K562 (cell line): ENCODE measurements around the gene RWDD1. TPM values are rescaled to one million over a fixed set of nuclear protein-coding genes. Genes with fewer than 3 reads are reported as not detected.

Experiments
- ATAC-seq: fragments of 200-7000 bp; cut with Tn5 transposase; 3 replicates; pipeline ENCODE4 v1.9.1; 2020; ENCODE audit warnings: moderate library complexity
- BruUV-seq: library from RNA; stranded (reverse); fragments of 400-500 nt; replicated peaks from 2 replicates; lab custom pipeline; 2021; lab: Mats Ljungman, UMichigan
- CTCF ChIA-PET: fragments of 300-600 bp; formaldehyde crosslinking; extraction: SDS; loops from one replicate; lab custom pipeline; 2021; ENCODE audit warnings: low intra/inter-chr PET ratio; lab: Yijun Ruan, JAX
- POLR2A ChIA-PET: fragments of 300-600, 350-650 bp; sonication (Branson Sonifier 250); formaldehyde crosslinking; extraction: SDS; loops from one replicate; lab custom pipeline; 2021; ENCODE audit warnings: antibody characterized with exemption, inconsistent platforms; lab: Yijun Ruan, JAX
- DNase-seq, 4 experiments: peaks; one replicate each; pipeline versions ENCODE4 v3.0.0 to v3.0.0-alpha.2; 2011 to 2018; ENCODE audit warnings: low spot score in 3 of 4, mixed read lengths in 3 of 4; ENCODE audit errors: extremely low read depth in 1 of 4
- FAIRE-seq: peaks from 2 replicates; lab custom pipeline; 2011; peaks lifted over from hg19 to GRCh38; lab: Jason Lieb, UNC
- H2AFZ ChIP-seq: 2 replicates; pipeline ENCODE4 v1.6.0; 2011; ENCODE audit warnings: low read depth, low read length, control low read depth, inconsistent platforms
- H3K27ac ChIP-seq: fragments of 200-600 bp; 3 replicates; pipeline ENCODE4 v1.8.0; 2011; ENCODE audit warnings: low read depth, mild to moderate bottlenecking, control low read depth, inconsistent platforms, low read length, moderate library complexity, mixed read lengths; ENCODE audit errors: extremely low read depth
- H3K27me3 ChIP-seq, 2 experiments: fragments of 300-600 bp in 1 of 2; 2 replicates in 1 of 2; 3 replicates in 1 of 2; pipeline versions ENCODE4 v1.6.0 to v1.8.0; 2011; ENCODE audit warnings: inconsistent platforms in 2 of 2, low read length in 2 of 2, mild to moderate bottlenecking in 1 of 2, mixed read lengths in 1 of 2, moderate library complexity in 1 of 2; ENCODE audit not compliant: control insufficient read depth in 2 of 2, insufficient read depth in 2 of 2
- H3K36me3 ChIP-seq: fragments of 300-600 bp; 3 replicates; pipeline ENCODE4 v1.8.0; 2011; ENCODE audit warnings: mild to moderate bottlenecking, low read length, inconsistent platforms; ENCODE audit not compliant: control insufficient read depth, insufficient read depth
- H3K4me1 ChIP-seq, 2 experiments: fragments of 200-600 bp in 1 of 2; replicated peaks in 1 of 2; 2 replicates in 1 of 2; 3 replicates in 1 of 2; pipeline versions ENCODE4 v1.5.1 to v1.8.0; 2011; ENCODE audit warnings: inconsistent platforms in 2 of 2, low read length in 2 of 2, mild to moderate bottlenecking in 1 of 2, mixed read lengths in 1 of 2, moderate library complexity in 1 of 2; ENCODE audit not compliant: control insufficient read depth in 2 of 2, insufficient read depth in 2 of 2
- H3K4me2 ChIP-seq: 2 replicates; pipeline ENCODE4 v1.6.1; 2011; ENCODE audit warnings: low read length, control low read depth, inconsistent platforms, mixed read lengths; ENCODE audit not compliant: insufficient read depth
- H3K4me3 ChIP-seq: fragments of 200-600 bp; sonication (generic), shearing (Covaris generic); 2 replicates; pipeline ENCODE4 v1.5.1; 2016; ENCODE audit warnings: control low read depth, inconsistent platforms
- H3K79me2 ChIP-seq: fragments of 200-600 bp; 3 replicates; pipeline ENCODE4 v1.8.0; 2011; ENCODE audit warnings: low read length, inconsistent platforms; ENCODE audit not compliant: control insufficient read depth, insufficient read depth
- H3K9ac ChIP-seq, 2 experiments: 2 replicates each; pipeline versions ENCODE4 v1.6.0 to v1.6.1; 2011; ENCODE audit warnings: low read depth in 2 of 2, low read length in 2 of 2, control low read depth in 1 of 2, inconsistent platforms in 1 of 2, mild to moderate bottlenecking in 1 of 2, mixed read lengths in 1 of 2; ENCODE audit not compliant: insufficient read depth in 1 of 2
- H3K9me1 ChIP-seq: one replicate; pipeline ENCODE4 v1.6.0; 2011; ENCODE audit warnings: inconsistent platforms, mild to moderate bottlenecking, low read length, moderate library complexity; ENCODE audit not compliant: control insufficient read depth, insufficient read depth
- H3K9me3 ChIP-seq: replicated peaks from 2 replicates; pipeline ENCODE4 v1.5.1; 2011; ENCODE audit warnings: low read depth, low read length, inconsistent platforms; ENCODE audit not compliant: control insufficient read depth, insufficient read depth
- H4K20me1 ChIP-seq: replicated peaks from 2 replicates; pipeline ENCODE4 v1.6.1; 2011; ENCODE audit warnings: low read length, inconsistent platforms, mixed read lengths; ENCODE audit not compliant: control insufficient read depth, insufficient read depth
- CHCHD3 ChIP-seq: fragments of 250-450 bp; sonication (Bioruptor Pico); IDR thresholded peaks from 2 replicates; pipeline ENCODE4 v2.1.2; 2022; ENCODE audit warnings: mild to moderate bottlenecking
- PRPF4 ChIP-seq: fragments of 200-400 bp; formaldehyde crosslinking; IDR thresholded peaks from one replicate; pipeline ENCODE4 v1.6.1; 2017; ENCODE audit warnings: low read length, low read depth, mild to moderate bottlenecking; ENCODE audit not compliant: insufficient read depth, poor library complexity, severe bottlenecking
- ZEB2 ChIP-seq: fragments of 450-650 bp; IDR thresholded peaks from 2 replicates; pipeline ENCODE4 v1.6.1; 2016
- ZFX ChIP-seq: sonication (generic); formaldehyde crosslinking; IDR thresholded peaks from 2 replicates; pipeline ENCODE4 v1.8.0; 2022; ENCODE audit warnings: mild to moderate bottlenecking, missing genetic modification reagents, moderate library complexity
- WGBS: fragments of 100-300 bp; shearing (Covaris generic); methylation state at CpG from one replicate; pipeline ENCODE4 v1.1.6; 2016; ENCODE audit warnings: low coverage, mixed read lengths; ENCODE audit not compliant: insufficient coverage; ENCODE audit errors: missing lambda C conversion rate; 5-methylcytosine and 5-hydroxymethylcytosine counted together
- in situ Hi-C: fragments of 300-500 bp; cut with MboI; formaldehyde crosslinking; loops from 4 replicates; pipeline ENCODE4 v1.15.0; 2018; ENCODE audit warnings: inconsistent platforms, mixed read lengths
- intact Hi-C: fragments of 100-400 bp; cut with micrococcal nuclease; formaldehyde crosslinking; loops from 2 replicates; pipeline ENCODE4 v1.14.2; 2022
- polyA plus RNA-seq, 8 experiments: library from polyadenylated mRNA; depleted of rRNA in 4 of 8; stranded (reverse) in 5 of 8; unstranded in 3 of 8; fragments of >200 nt; fragmentation: Nextera tagmentation in 2 of 8; fragmentation: Illumina TruSeq in 1 of 8; extraction: Ambion mirVana in 2 of 8; extraction: Trizol in 1 of 8; gene quantifications; 2 replicates each; pipeline versions ENCODE4 v1.2.1 to v1.2.3, GENCODE V29; 2011 to 2014; ENCODE audit warnings: inconsistent platforms in 1 of 8, missing spikeins in 1 of 8
- total RNA-seq, 7 experiments: library from RNA; depleted of rRNA in 6 of 7; stranded (reverse); fragments of >200 nt in 6 of 7; fragmentation: Illumina TruSeq in 2 of 7; extraction: Trizol in 2 of 7; gene quantifications; 2 replicates each; pipeline versions ENCODE4 v1.2.1 to v1.2.3, GENCODE V29; 2011 to 2021; ENCODE audit warnings: low replicate concordance in 1 of 7
- TF ChIP-seq, protein P1 (sequence below): fragments of 450-650 bp; IDR thresholded peaks from 2 replicates; pipeline ENCODE4 v1.6.1; 2016; ENCODE audit warnings: antibody characterized with exemption
- TF ChIP-seq, protein P2 (sequence below), 2 experiments: fragments of 200-800 bp in 1 of 2; sonication (Bioruptor generic) in 1 of 2; sonication (generic) in 1 of 2; formaldehyde crosslinking in 1 of 2; IDR thresholded peaks in 1 of 2; conservative IDR thresholded peaks in 1 of 2; 2 replicates each; pipeline versions ENCODE4 v1.5.0 to v1.6.1; 2016 to 2020; ENCODE audit warnings: missing compliant biosample characterization in 1 of 2, missing genetic modification characterization in 1 of 2, missing genetic modification reagents in 1 of 2

RWDD1 gene
- total and polyA plus RNA-seq, 9 of the 15 experiments (the other 6 are each of a cell fraction or from before 2014, with no cell fraction given), result 31.9 to 89.8 (median 48.7) TPM

DNA sequence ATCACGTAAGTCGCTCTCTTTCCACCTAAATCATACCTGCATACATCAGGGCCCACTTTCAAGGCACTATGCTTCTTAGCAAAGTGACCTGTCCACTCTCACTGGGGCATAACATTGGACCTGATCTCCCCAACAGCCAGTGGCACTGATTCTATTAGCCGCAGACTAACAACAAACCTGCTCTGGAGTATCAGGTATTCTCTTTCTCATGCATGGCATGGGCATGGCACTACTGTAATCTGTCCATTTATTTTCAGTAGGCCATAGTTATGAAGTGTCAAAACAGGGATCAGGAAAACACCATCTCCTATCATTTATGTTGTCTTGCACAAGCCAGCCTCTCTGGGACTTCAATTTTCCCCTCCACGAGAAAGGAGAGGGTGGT, 9.3 kb upstream of the RWDD1 start:
- Histone ChIP-seq H3K27ac (peak overlapping the region; percentile 65), H3K9me3 (no peaks in the 10 kb centered on the region), H3K9ac (peak overlapping the region in 1 of 2 experiments; percentile 53; a peak in 1 of 4 replicates), H3K27me3 (no peaks in the 10 kb centered on the region), H2AFZ (peak overlapping the region; percentile 98), H3K4me2 (peak overlapping the region; percentile 65), H3K4me1 (peaks cover 15 to 17% of the 10 kb centered on the region in 2 experiments; a peak in 4 of 5 replicates), H3K36me3 (no peaks in the 10 kb centered on the region), H4K20me1 (no peaks in the 10 kb centered on the region), H3K4me3 (no peak overlapping the region), H3K79me2 (no peaks in the 10 kb centered on the region), H3K9me1 (no peaks in the 10 kb centered on the region)
- intact Hi-C loops, result no loop called here
- TF ChIP-seq ZEB2 (no peak), CHCHD3 (CRISPR knock-in tag) (no peak), PRPF4 (no peak), ZFX (CRISPR knock-in tag) (no peak)
- TF ChIP-seq, protein P1, sequence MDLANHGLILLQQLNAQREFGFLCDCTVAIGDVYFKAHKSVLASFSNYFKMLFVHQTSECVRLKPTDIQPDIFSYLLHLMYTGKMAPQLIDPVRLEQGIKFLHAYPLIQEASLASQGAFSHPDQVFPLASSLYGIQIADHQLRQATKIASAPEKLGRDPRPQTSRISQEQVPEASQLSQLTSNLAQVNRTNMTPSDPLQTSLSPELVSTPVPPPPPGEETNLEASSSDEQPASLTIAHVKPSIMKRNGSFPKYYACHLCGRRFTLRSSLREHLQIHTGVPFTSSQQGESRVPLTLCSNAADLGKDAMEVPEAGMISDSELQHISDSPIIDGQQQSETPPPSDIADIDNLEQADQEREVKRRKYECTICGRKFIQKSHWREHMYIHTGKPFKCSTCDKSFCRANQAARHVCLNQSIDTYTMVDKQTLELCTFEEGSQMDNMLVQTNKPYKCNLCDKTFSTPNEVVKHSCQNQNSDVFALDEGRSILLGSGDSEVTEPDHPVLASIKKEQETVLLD, result no peak
- TF ChIP-seq, protein P2, sequence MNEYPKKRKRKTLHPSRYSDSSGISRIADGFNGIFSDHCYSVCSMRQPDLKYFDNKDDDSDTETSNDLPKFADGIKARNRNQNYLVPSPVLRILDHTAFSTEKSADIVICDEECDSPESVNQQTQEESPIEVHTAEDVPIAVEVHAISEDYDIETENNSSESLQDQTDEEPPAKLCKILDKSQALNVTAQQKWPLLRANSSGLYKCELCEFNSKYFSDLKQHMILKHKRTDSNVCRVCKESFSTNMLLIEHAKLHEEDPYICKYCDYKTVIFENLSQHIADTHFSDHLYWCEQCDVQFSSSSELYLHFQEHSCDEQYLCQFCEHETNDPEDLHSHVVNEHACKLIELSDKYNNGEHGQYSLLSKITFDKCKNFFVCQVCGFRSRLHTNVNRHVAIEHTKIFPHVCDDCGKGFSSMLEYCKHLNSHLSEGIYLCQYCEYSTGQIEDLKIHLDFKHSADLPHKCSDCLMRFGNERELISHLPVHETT (CRISPR knock-in tag; conservative IDR thresholded peaks at IDR 0.05 in 1 of 2, IDR thresholded peaks at IDR 0.05 in 1 of 2), result no peak
- ChIA-PET POLR2A (interaction anchor here (1.2 to 1.6 kb wide), 2 partner anchors 8 to 9 kb away, joined by 8 to 11 read pairs; partner anchors contain the start of genes CALHM4 and RWDD1), CTCF (interaction anchor here (0.8 to 1.8 kb wide), 6 partner anchors 26 to 446 kb away, joined by 3 to 7 read pairs (median 5); no protein-coding TSS in a partner anchor)
- WGBS, result 86% methylated on average over 3 of the region's 4 CpGs
- no TSS peak for BruUV-seq
- FAIRE-seq, result peak; percentile 57
- in situ Hi-C loops, result no loop called here
- no peak for DNase-seq
- peak; percentile 4 for ATAC-seq
